Measurements from ENCODE around the gene FBXW2.
"Not testable (repeated sequence)": the region's sequence is repeated elsewhere in the genome, so short reads cannot be mapped to it uniquely, and the experiment has no call there.

Gene FBXW2, protein sequence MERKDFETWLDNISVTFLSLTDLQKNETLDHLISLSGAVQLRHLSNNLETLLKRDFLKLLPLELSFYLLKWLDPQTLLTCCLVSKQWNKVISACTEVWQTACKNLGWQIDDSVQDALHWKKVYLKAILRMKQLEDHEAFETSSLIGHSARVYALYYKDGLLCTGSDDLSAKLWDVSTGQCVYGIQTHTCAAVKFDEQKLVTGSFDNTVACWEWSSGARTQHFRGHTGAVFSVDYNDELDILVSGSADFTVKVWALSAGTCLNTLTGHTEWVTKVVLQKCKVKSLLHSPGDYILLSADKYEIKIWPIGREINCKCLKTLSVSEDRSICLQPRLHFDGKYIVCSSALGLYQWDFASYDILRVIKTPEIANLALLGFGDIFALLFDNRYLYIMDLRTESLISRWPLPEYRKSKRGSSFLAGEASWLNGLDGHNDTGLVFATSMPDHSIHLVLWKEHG

DNA sequence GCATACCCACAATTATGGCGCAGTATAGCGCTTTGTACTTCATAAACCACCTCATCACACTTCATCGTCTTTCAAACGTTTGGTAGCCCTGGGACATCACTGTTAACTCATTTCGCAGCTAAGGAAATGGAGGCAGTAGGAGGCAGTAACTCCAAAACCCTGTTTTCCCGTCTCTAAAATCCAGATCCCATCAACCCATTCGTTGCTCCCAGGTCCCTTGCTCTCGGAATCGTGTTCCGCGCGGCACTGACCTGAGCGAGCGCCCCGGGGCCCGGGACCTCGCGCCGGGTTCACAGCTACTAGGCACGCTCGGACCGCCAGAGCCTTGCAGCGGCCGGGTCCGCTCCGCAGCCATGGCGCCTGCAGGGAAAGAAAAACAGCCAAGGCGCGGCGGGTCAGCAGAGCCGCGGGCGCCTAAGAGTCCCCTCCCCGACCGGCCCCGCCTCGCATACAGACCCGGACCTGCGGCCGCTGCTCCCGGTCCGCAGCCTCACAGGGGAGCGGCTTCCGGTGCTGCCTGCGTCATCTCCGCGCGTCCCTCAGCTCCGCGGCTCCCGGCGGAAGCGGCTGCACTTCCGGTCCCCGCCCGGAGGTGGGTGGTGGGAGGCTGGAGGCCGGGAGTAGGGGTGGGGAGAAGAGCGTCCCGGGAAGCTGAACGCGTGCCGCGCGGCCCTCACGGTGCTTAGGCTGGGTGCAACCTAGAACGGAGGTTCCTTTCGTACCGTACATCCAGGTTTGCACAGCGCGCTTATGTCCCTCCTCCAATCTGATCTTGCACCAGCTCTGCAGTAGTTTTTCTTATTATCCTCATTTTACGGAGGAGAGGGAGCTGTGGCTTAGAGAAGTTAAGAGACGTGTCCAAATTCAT lies at the start of gene FBXW2:
Gene FBXW2 (minus strand): TSS at position 519 of the 868 bp plus-strand sequence. CDS start 5,158 bp downstream, outside the sequence.
- DNase-seq (ENCODE audit: low read depth in 2 of 2): peak; percentile 83 to 89

DNA sequence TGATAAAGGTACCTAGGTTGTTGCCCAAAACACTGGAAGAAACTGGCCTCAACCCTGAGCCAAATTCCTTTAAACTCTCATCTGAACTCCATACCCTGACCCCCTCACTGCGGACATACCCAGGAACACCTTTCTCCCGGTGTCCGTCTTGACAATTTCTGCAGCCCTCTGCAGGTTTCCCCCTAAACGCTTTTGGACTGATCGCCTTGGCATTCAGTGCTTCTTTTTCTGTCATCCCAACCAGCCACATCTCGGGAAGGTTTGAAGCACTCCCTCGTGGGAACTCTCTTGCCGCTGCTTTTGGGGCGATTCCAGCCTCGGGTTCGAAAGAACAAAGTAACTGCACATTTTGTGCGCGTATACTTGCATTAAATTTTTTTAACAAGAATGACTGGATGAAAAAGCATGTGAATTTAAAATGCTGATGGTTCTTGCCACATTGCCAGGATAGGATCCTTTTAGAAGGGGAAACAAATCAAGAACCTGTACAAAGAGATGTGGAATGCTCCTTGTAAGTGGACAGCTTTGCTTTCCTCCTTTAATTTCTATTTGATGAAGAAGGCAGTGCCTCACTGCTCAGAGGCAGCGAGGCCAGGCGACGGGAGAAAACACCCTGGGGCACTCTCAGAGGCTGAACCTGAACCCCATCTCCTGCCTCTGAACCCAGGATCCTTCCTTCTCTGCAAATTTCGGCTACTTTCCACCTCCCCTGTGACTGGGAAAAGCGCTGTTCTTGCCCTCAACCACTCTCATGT lies 48.9 kb upstream of the FBXW2 start:
- DNase-seq (ENCODE audit: low read depth in 2 of 2): no peak

GRCh38 chr9:120839146-120839545 lies 45.9 kb upstream of the FBXW2 start:
- no peak for DNase-seq (ENCODE audit: low read depth in 2 of 2)

DNA sequence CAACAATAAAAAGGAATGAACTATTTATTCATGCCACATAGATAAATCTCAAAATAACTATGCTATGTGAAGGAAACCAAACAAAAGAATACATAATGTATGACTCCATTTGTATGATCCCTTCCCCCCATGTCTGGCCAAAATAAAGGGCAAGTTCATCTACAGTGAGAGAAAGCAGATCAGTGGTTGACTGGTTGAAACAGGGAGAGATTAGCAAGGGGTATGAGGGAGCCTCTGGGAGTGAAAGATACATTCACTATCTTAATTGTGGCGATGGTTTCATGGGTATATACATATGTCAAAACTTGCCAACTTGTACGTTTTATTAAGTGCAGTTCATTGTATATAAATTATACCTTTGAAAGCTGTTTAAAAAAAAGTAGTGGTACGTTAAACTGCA lies 44.7 kb upstream of the FBXW2 start:
- DNase-seq (ENCODE audit: low read depth in 2 of 2): no peak

DNA sequence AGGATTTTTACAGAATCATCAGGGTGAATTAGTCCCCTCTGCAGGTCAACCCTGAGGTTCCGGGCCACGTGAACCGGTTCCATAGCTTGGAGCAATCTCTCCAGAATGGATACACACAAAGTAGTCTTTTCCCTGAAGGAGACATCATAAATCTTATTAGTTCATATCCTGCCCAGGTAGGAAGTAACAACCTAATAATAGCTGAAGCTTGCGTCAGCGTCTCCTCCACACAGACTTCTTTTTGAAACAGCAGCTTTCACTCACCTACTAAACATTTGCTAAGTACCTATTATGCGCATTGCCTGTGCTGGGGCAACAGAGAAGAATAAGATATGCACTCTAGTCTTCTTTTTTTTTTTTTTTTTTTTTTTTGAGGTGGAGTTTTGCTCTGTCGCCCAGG lies 40.1 kb upstream of the FBXW2 start:
- no peak for DNase-seq (ENCODE audit: low read depth in 2 of 2)

DNA sequence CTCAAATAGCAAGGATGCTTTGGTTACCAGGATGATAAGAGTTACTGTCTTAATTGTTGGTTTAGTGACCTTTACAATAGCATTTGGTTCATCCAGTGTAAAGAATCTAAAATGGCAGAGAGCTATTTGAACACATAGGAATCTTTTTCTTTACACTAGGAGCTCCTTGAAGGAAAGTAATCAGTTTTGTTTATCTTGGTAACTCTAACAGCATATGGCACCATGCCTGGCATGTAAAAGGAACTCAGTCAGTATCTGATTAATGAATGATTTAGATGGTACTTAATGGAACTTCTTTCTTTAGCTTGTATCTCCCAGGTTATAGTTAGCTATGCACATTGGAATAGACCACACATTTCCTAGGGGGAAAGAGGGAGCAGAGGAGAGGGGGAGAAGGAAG lies 39.6 kb upstream of the FBXW2 start:
- no peak for DNase-seq (ENCODE audit: low read depth in 2 of 2)

DNA sequence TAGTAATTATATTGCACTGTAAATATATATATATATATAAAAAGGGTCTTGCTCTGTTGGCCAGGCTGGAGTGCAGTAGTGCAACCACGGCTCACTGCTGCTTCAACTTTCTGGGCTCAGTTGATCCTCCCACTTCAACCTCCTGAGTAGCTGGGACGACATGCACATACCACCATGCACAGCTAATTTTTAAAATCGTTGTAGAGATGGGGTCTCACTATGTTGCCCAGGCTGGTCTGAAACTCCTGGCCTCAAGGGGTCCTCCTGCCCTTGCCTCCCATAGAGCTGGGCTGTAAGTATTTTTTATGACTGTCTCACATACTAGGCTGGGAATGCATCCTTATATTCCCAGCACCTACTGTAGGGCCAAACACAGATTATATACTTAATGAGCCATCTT lies 37.6 kb upstream of the FBXW2 start:
- DNase-seq (ENCODE audit: low read depth in 2 of 2): no peak

GRCh38 chr9:120830151-120830550 lies 36.9 kb upstream of the FBXW2 start:
- no peak for DNase-seq (ENCODE audit: low read depth in 2 of 2)

DNA sequence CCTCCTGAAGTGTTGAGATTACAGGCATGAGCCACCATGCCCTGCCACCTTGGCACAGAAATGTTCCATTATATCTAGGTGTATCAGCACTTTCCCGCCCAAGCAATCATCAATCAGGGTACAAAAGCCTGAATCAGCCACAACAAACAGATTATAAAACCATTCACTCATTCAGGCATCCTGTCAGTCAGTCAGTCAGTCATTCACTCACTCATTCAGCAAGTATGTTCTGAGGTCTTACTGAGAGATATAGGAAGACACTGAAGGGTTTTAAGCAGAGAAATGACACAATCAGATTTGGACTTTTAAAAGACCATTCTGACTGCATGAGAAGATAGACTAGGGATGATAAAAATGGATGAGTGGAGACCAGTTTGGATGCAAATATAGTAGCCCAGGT lies 36.4 kb upstream of the FBXW2 start:
- no peak for DNase-seq (ENCODE audit: low read depth in 2 of 2)

DNA sequence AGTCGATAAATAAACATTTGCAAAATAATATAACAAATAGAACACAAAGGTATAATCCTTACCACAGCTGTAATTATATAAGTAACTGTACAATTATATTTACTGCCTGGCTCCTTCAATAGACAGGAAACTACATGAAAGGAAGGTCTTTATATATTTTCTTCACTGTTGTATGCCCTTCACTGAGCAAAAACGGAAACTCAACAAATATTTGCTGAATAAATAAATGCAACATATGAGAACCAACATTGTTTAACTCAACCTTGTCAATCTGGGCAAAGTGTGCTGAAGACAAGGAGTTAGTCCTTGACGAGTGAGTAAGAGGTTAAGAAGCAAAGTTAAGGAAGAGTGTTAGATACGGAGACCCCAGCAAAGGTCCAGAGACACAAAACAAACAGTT lies 26.9 kb upstream of the FBXW2 start:
- DNase-seq (ENCODE audit: low read depth in 2 of 2): no peak

DNA sequence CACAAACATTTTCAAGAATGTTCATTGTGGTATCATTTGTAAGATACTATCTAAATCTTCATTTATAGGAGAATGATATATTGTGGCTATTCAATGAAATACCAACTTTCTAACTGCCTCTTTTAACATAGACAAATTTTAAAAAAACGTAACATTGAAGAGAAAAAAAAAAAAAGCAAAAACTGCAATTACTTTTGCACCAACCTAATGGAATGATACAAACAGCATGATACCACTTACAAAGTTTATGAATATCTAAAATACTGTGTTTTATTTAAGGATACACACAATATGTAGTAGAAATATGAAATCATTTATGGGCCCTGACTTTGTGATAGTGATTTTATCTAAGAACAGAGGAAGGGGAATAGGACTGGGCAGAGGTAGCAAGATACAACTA lies 25.4 kb upstream of the FBXW2 start:
- no peak for DNase-seq (ENCODE audit: low read depth in 2 of 2)

GRCh38 chr9:120815075-120815474 lies 21.9 kb upstream of the FBXW2 start:
- DNase-seq (ENCODE audit: low read depth in 2 of 2): no peak

DNA sequence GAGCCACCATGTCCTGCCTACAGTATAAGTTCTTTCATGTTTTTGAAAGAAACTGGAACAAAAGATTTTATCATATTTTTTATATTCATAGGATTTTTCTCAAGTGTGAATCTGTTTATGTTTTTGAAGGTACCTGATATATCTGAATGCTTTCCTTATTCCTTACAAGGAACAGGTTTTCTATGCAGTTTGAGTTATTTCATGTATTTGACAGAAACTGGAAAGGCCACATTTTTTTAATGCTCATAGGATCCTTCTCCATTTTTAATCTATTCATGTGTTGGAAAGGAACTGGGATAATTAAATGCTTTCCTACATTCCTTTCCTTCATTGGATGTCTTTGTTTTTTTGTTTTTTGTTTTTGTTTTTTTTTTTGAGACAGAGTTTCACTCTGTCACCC lies 15.7 kb upstream of the FBXW2 start:
- no peak for DNase-seq (ENCODE audit: low read depth in 2 of 2)

GRCh38 chr9:120807607-120808379 lies 14.6 kb upstream of the FBXW2 start:
- DNase-seq (ENCODE audit: low read depth in 2 of 2): no peak

DNA sequence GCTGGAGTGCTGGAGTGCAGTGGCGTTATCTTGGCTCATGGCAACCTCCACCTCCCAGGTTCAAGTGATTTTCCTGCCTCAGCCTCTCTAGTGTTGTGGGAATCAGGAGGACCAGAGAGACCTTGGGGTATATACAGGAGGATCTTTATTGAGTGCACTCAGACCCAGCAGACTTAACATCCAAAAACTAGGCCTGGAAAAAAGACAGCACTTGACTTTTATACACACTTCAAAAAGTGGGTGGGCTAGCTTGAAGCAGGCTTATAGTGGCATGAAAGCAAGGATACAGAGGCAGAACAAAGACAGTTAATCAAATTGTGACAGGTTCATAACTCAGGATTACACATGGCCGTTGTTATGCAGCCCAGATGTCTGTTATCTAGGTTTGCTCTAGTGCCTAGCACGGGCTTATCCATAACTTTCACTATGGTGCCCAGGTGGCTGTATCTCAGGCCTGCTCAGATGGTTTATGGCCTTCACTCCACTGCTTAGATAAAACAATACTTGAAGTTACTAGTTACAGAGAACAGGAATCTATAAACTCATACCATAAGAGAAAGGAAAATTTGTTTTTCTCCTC lies 11.7 kb upstream of the FBXW2 start:
- not testable (repeated sequence) for DNase-seq (ENCODE audit: low read depth in 2 of 2)

DNA sequence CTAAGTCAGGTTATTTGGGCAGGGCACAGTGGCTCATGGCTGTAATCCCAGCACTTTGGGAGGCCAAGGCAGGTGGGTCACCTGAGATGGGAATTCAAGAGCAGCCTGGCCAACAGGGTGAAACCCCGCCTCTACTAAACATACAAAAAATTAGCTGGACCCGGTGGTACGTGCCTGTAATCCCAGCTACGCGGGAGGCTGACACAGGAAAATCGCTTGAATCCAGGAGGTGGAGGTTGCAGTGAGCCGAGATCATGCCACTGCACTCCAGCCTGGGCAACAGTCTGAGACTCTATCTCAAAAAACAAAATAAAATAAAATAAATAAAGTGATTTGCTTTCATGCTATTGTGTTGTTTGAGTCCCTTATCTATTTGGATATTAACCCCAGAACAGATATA lies 8.2 kb upstream of the FBXW2 start:
- no peak for DNase-seq (ENCODE audit: low read depth in 2 of 2)

- DNase-seq (ENCODE audit: low read depth in 2 of 2): no peak
These were observed 2.1 kb downstream of the FBXW2 start for GRCh38 chr9:120791161-120791560.

GRCh38 chr9:120787933-120788332 lies 5.3 kb downstream of the FBXW2 start:
- no peak for DNase-seq (ENCODE audit: low read depth in 2 of 2)

DNA sequence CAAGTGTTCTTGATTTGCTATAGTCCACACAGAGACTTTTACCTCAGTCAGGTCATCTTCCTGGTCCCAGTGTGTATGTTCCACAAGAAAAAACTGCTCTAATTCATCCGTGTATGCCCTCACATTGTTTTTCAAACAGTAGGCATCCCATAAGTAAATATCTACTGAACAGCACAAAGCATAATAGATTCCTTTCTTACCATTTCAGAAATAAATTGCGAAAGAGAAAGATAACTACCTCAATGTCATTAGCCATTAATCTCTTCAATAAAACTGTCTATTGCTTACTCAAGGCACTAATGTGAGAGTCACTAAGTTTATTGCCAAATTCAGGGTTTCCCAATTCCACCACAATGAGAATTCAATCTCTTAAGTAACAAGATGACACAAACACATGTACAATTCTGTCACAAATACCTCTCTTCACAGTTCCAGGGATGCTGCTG lies 9.6 kb downstream of the FBXW2 start:
- no peak for DNase-seq (ENCODE audit: low read depth in 2 of 2)

- no peak for DNase-seq (ENCODE audit: low read depth in 2 of 2)
These were observed 12.0 kb downstream of the FBXW2 start for GRCh38 chr9:120781236-120781635.

GRCh38 chr9:120780367-120780766 lies 12.8 kb downstream of the FBXW2 start:
- DNase-seq (ENCODE audit: low read depth in 2 of 2): no peak
